Activated T-cell treated with anti-CD3 and anti-CD28 coated beads, Interleukin-2, amount 50 U/mL, for 48 hours (primary cell): ENCODE data around the gene SLC6A20.

Experiments
- DNase-seq, 2 experiments: peaks; one replicate each; pipeline ENCODE4 v3.0.0-alpha.2; 2020

The SLC6A20 gene

DNA sequence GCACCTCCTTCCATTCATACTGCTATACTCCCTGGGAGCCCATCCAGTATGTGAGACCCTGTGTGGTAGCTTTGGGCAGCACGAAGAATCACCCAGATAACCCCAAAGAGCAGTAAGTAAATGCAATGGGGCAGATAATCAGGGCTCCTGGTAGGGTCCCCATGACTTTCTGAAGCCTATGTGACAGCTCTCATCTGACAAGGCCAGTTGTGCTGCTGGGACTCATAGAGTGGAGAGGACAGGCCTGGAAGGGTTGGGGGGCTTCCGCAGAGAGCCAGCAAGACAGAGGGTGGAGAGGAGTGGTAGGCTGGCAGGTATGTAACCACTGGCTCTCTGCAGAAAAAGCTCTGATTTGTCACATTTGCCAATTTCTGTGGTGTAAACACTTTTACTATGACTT, 3.2 kb upstream of the SLC6A20 start:
- no peak for DNase-seq

DNA sequence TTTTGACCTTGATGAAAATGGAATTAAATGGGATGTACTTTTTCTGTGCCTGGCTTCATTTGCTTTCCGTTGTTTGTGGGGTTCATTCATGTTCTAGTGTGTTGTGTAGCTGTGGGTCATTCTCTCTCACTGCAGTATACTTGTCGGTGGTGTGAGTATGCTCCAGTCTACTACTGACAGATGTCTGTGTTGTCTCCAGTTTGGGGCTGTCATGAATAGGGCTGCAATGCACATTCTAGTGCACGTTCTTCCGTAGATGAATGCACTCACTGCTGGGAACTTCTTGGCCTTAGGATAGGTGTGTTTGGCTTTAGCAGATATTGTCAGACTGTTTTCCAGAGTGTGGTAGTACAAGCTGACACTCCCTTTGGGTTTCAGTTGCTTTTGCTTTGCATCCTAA, 1.7 kb upstream of the SLC6A20 start:
- no peak for DNase-seq

DNA sequence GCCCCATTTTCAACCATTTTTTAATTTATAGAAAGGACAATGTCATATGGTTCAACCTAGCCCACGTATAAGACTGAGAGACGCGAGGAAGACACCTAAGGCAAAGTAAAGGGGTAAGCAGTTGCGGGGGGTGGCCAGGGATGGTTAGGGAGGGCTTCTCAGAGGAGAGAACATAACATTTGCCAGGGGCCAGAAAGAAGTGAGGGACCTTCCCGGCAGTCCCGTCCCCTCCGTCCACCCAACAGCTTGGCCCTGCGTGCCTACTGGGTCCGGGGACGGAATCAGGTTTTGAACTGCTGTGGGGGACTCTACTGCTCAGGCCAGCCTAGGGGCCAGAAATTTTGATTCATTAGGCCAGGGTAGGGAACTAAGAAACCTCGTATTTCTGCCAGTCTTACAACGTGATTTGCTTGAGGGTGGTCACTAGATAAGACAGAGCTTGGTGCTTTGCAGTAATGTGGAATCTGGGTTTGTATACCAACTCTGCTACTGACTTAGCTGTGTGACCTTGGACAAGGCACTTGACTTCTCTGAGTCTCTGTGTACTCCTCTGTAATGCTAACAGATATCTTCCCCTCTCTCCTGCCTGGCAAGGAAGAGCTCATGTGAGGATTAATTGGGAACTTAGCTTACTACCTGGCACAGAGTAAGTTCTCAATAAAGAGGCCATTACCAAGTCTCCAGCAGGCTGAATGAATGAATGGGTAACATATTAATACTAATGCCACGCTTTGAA, 734 bp upstream of the SLC6A20 start:
- DNase-seq, result no peak

DNA sequence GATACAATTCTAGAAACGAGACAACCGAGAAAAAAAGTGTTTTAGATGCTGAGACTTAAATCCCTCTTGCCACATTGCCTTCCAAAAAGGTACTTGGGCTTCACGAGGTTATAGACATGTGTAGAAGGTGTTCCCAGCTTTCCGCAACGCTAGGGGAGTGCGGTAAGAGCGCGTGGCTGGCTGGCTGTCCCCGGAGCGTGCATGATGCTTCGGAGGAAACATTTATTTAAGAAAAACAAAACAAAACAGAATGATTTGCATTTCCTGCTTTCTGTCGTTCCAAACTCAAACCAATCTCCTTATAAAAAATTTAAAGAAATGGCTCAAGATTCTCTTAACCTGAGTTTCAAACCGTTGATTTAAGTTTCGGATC, 841 bp downstream of the SLC6A20 start:
- no peak for DNase-seq

DNA sequence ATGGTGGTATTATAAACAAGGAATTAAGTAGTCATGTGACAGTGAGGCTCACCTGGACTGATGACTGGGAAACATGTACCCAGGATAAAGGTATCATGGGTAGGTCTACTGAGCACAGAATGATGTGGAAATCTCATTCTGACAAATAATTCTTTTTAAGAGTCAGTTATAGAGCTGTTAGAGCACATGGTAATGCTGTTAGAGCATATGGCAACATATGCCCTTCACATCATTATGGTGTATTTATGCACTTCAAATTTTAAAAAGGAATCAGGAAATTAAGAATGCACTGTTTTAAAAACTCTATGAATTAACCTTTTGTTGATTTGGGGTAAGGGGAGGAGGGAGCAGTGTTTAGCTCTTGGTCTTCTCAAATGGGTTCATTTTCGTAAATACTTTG, 1.7 kb downstream of the SLC6A20 start:
- no peak for DNase-seq

DNA sequence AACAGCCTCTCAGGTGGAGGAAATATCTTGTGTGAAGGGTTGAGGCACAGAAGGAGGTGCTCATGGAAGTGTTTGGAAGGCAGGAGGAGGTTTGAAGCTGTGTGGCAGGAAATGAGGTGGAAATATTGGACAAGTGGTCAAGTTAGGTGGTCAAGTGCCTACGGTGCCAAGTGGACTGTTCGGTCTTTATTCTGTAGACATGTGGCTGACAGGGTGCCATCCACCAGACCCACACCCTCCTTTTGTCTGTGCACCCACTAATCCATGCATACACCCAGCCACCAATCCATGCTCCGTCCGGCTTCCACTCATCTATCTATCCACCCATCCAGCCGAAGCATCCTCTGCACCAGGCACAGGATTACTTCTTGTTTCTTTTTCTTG, 2.2 kb downstream of the SLC6A20 start:
- no peak for DNase-seq

DNA sequence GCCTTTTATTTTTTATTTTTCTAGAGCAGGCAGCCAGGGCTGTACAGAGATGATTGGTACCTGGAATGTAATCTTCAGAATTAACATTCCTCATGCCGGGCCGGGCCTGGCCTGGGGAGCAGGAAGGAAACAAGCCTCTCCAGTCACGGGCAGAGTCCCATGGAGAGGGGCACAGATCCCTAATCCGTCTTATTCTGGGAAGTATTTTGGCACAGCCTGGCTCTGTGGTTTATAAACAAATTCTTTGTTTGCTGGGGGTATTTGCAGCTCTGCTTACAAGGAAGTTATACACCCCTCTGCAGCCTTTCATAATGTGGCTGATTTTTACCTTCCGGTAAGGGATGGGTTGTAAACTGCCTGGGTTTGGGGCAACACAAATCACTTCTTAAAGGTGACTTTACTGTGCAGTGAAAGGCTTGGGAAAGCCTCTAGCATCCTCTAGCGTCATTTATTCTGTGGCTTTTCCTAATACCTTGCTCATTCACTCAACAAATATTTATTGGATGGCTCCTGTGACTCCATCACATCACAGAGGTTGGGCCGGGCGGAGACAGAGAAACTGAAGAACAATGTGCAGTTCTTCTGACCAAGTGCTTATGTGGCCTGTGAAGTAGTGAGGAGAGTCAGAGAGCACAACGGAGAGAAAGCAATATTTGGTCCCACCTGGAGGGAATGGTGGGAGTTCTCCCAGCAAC, 2.7 kb downstream of the SLC6A20 start:
- no peak for DNase-seq

DNA sequence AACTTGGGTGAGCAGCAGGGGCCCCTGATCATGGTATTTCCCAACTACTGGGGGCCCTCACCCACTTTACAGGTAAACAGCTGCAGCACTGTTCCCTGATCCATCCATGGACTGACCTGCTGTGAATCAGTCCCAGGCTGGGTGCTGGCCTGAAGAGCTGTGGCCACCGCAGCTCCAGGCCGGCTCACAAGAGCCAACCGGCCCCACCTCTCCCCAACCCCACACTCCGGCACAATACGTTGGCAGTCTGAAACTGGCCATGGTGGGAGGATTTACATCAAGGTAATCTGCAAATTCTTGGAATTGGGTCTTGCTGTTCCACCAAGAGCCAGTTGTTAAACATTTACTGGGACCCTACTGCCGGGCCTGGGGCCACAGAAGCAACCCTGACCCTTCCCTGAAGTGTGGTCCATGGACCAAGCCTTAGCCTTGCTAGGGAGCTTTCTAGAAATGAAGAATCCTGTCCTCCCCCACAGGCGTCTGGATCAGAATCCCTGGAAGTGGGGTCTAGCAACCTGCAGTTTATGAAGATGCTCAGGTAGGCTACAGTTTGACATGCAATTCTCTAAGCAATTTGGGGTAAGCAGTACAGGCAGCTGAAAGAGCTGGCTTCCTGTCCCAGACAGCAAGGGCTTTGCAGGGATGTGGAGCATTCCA, 3.7 kb downstream of the SLC6A20 start:
- DNase-seq, result no peak

DNA sequence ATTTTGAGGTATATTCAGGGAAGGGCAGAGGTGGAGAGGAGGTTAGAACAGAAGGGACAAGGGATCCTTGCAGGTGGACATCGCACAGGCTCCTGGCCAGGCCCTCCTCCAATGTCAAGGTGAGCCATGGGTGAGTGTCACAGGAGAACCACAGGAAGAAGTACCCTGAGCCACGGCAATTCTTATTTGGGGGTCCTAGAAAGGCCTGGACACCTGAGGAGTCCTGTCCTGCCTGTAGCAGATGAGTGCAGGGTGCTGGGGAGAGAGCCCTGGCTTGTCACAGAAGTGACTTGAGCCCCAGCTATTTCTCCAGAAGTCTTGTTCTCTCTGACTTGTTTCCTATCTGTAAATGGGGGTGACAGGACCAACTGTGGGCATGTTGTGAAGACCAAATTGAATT, 4.3 kb downstream of the SLC6A20 start:
- DNase-seq, result no peak

DNA sequence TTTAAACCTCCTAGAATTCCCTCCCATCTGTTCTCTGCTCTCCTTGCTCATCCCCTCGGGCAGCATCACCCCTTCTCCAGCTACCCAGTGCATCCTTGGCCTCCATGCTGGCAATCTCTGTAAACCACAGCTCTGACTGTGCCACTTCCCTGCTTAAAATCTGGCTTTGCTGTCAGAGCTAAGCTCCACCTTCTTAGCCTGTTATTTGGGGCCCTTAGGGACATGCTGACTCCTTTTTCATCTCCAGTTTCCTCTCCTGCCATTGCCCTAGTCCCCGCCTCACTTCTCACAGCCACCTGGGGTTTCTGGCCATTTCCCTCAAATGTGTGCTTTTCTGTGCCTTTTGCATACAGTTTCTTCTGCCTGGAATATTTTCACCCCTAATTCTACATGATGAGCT, 5.7 kb downstream of the SLC6A20 start:
- no peak for DNase-seq

DNA sequence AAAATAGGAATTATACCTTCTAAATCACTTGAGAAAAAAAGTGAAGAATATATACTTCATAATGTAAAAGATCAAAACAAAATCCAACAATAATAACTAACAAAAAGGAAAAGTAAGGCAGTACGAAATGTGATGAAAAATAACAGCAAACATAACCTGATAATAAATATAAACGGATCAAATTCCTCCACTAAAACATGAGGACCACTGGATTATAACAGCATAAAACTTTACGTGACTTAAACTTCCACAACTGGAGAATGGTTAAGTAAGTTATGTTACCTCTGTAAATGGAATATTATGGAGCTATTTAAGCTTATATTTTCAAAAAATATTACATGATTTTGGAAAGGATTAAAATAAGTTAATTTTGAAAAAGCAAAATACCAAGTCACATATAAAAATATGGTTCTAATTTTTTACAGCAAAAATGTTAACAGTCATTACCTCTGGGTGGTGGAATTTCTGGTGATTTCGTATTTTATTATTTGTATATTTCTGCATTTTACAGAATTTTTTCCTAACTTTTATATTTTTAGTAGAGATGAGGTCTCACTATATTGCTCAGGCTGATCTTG, 7.0 kb downstream of the SLC6A20 start:
- DNase-seq, result no peak

DNA sequence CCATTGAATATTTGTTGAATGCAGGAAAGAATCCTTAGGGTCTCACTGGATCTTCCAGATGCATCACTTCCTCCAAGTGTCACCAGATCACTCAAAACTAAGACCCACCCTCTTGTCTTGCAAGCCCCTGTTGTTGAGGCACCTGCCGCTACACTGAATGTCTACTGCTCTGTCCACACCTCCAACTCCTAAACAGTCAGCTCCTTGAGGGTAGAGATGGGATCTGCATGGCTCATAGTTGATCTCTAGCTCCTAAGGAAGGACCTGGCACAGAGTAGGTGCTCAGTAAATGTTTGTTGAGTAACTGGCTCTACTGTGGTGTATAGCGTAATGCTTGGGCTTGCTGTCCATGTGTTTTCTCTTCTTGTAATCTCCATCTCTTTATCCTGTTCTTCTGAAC, 8.8 kb downstream of the SLC6A20 start:
- DNase-seq, result no peak

DNA sequence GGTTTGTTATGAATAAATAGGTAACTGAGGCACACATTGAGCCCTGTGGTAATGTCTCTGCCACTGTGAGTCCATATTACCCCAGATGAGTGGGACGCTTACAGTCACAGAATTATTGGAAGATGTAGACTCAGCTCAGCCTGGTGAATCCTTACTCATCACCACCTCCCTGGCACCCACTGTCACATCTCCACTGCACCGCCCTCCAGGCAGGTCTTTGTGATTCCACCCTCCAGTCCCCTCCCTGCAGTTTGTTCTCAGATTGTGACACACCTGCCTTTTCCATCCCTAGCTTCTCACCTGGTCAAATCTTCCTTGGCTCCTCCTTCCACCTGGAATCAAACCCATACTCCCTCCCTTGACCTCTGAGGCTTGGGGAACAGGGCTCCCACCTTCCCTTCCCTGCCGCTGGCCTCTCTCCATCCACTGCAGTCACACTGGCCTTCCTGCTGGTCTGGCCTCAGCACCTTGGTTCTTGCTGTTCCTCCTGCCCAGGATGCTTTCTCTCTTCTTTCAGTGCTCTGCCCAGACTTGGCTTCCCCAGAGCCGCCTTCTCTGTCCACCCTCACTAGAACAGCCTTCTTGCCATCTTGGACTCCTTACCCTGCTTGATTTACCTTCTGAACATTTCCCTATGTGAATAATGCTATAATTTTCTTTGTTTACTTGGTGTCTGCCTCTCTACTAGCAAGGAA, 9.4 kb downstream of the SLC6A20 start:
- DNase-seq, result no peak

DNA sequence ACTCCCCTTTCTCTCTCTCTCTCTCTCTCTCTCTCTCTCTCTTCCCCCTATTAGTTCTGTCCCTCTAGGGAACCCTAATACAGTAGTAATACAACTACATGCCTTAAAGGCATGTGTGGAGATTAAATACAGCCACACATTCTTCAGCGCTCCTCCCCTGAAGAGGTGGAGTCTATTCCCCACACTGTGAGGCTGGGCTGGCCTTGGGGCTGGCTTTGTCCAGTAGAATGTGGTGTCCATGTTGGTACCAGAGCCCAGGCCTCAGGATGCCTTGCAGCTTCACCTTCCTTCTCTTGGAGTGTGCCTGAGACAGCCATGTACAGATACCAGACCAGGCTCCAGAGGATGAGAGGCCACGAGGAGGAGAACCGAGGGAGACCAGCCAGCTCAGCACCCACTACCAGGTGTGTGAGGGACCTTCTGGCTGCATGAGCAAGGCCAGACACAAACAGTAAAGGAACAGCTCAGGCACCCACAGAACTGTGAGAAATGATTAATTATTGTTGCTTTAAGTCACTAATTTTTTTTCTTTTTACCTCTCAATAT, 10.7 kb downstream of the SLC6A20 start:
- DNase-seq, result peak in 1 of 2 experiments; percentile 5

DNA sequence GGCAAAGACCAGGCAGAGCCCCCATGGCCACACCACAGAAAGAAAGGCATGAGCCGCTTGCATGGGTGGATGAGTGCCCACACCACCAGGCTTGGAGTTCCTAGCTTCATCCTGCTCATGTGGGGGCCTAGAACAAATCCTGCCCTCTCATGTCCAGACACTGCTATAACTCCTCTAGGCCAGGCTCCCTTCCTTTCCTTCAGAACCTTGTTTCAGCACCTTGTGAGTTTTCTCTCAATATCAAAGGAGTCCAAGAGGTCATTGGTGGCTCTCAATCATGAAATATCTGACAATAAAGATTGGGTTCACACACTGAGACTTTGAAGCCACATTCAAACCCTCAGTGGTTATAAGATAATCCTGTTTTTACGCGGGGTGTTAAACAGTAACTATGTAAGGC, 12.7 kb downstream of the SLC6A20 start:
- no peak for DNase-seq

DNA sequence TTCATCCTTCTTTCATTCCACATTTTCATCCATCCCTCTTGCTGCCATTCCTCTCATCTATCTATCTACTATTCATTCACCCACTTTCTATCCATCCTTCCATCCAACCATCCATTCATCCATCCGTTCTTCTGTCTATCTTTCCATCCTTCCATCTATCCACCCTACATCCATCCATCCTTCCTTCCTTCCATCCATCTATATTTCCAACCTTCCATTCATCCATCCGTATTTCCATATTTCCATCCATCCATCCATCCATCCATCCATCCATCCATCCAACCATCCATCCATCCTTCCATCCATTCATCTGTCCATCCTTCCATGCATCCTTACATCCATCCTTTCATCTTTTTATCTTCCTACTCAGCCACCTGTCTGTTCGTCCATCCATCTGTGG, 14.0 kb downstream of the SLC6A20 start:
- DNase-seq, result no peak

DNA sequence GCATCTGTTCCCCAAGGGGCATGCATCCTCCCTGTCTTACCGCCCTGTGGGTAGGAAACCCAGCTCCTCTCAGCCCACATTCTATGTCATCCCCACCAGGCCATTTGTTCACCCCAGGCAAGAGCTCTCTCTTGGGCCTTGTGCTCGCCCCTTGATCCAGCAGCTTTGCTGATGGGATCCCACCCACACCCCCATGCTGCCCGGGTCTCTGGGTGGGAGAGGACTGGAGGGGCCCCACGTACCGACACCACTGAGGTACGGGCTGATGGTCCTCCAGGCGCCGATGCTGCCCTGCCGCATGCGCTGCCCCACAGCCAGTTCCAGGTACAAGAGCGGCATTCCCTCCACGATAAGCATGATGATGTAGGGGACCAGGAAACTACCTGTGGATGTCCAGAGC, 14.5 kb downstream of the SLC6A20 start:
- DNase-seq, result peak in 1 of 2 experiments; percentile 6

DNA sequence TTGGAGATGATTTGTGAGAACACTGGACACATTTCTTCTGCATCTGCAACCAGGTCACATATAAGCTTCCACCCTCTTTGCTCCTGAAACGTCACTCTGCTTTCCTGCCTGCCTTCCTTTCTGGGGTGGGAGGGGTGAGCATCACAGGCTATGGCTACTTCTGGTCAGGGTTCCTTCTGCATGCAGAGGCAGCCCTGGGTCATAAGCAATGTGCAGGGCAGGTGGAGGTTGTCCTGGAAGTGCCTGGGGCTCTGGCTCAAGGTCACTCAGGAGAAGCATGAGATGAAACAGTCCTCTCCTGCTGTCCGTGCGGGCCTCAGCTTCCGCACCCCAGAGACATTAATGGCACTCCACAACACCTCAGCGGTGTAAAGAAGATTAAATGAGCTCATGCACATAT, 15.1 kb downstream of the SLC6A20 start:
- DNase-seq, result peak; percentile 7 to 12

DNA sequence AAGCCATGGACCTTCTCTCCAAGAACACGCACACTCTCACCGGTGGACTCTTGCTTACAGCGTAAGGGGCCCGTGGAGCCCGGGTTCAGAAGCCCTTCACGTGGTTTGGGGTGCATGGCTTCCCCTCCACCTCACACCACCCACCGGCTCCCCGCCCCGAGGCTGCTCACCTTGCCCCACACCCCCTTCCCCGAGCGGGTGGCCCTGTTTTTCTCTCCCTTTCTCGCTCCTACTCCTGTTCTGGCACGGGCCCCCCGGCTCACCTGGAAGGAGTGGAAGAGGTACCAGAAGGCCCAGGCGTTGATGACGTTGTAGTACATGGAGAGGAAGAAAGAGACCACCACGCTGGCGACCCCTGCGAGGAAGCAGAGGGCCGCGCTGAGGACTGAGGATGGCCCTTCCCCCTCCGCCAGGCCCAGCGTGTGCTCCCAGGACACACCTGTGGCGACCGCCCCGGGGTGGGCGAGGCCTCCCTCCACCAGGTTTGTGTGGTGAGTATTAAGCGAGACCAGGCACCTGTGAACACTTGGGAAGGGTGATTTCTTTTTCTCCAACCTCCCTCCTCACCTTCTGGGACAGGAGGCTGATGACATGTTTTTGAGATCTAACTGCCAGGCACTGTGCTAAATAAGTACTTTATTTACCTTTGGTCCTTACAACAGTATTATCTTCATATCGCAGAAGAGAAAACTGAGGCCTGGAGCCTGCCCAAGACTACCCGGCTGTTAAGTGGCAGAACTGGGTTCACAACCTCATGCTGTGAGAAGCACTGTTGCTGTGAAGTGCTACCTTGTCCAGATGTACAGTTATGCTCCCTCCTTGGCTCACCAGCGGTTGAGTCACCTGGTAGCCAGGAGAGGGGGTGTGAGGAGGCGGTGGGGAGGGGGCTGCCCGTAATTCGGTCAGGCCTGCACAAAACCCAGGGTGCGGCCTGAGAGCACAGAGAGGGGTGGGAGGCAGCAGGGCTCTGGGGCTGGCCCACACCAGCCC, 16.3 kb downstream of the SLC6A20 start:
- DNase-seq, result no peak

DNA sequence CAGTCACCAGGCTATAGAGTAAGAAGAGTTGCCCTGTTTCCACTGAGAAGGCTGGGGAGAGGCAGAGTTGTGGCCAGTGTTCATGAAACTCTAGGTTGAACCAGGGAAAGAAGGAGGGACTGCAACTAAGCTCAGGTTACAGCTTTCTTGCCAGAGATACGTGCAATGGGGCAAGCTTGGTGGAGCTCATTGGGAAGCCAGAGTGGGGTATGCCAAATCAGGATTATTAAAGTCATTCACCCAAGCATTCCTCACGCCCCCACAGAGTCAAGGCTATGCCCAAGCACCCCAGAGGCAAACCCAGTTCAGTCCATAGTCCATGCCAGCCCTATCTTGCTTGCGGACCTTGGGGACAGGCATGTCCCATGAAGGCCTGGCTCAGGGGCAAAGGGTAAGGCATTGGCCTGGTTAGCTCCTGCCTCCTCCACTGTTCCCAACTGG, 17.6 kb downstream of the SLC6A20 start:
- DNase-seq, result no peak

DNA sequence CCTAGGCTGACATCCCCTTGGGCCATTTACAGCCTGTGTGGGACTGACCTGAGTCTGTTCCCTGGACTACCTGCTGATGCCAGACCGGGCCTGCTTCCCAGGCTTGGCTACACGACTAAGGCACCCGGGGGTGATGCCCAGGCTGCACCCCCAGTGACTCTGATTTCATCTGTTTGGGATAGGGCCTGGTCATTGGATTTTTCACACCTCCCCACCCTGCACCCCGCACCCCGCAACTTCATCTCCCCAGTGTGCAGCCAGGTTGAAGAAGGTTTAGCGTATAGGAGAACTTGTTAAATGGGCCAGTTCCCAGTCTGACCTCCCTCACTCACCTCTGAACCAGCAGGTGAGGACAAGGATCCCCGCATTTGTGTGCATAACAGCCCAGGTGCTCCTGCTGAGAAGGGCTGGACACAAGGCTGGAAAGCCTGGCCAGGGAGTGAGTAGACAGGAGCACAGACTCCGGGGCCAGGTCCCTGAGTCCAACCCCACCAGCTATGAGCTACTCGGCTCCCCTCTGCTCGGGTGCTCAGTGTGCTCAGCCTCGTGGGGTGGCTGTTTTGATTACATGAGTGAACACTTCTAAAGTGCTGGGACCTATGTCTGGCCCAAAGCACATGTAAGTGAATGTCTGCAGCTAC, 18.5 kb downstream of the SLC6A20 start:
- DNase-seq, result no peak
